HL-60 (cell line): ENCODE data around the gene ADGRA1.

ENCODE experiments used
- DNase-seq, 2 experiments: peaks; one replicate each; pipeline ENCODE4 v3.0.0-alpha.2; 2010 to 2020; ENCODE audit warnings: low read depth in 1 of 2, low spot score in 1 of 2
- H3K27ac ChIP-seq: fragments of 250-450 bp; sonication (Bioruptor Pico); replicated peaks from 2 replicates; pipeline ENCODE4 v1.5.1; 2020; ENCODE audit warnings: mild to moderate bottlenecking, moderate library complexity
- H3K27me3 ChIP-seq: fragments of 250-450 bp; sonication (Bioruptor Pico); 2 replicates; pipeline ENCODE4 v1.5.1; 2021; ENCODE audit warnings: mild to moderate bottlenecking, moderate library complexity; ENCODE audit not compliant: insufficient read depth, poor library complexity, severe bottlenecking
- H3K4me3 ChIP-seq: replicated peaks from 2 replicates; pipeline ENCODE4 v1.5.1; 2011; ENCODE audit warnings: mild to moderate bottlenecking, control low read depth, low read length; ENCODE audit not compliant: insufficient read depth
- GABPA ChIP-seq: IDR thresholded peaks from 2 replicates; pipeline ENCODE4 v1.6.1; 2012; ENCODE audit warnings: low read depth
- POLR2AphosphoS5 ChIP-seq: IDR thresholded peaks from 2 replicates; pipeline ENCODE4 v1.6.1; 2012; ENCODE audit warnings: low read depth
- SPI1 ChIP-seq: IDR thresholded peaks from 2 replicates; pipeline ENCODE4 v1.6.1; 2012; ENCODE audit warnings: low read depth, mild to moderate bottlenecking, borderline replicate concordance
- TF ChIP-seq, protein P1 (sequence below): IDR thresholded peaks from 2 replicates; pipeline ENCODE4 v1.6.1; 2012; ENCODE audit warnings: low read depth; ENCODE audit not compliant: insufficient replicate concordance
- TF ChIP-seq, protein P2 (sequence below): IDR thresholded peaks from one replicate; pipeline ENCODE4 v1.5.1; 2011; ENCODE audit warnings: low read length, control low read depth, inconsistent platforms; ENCODE audit not compliant: insufficient read depth

The ADGRA1 gene

DNA sequence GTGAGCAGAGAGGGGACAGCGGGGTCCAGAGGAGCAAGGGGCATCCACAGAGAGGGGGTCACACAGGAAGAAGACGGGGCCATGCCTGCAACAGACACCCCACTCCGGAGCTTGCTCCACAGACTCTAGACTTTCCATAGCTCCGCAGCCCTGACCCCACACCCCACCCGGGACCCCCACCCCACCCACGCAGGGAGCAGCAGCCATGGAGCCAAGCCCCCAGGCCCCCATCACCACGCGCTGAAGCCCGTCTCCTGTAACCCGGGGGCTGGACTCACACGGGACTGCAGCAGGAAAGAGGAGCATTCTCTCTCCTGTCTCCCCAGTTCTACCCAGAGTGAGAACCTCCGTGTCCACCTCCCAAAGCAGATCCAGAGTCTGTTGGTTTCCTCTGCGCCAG is 38.8 kb upstream of the ADGRA1 start:
- TF ChIP-seq, protein P1, sequence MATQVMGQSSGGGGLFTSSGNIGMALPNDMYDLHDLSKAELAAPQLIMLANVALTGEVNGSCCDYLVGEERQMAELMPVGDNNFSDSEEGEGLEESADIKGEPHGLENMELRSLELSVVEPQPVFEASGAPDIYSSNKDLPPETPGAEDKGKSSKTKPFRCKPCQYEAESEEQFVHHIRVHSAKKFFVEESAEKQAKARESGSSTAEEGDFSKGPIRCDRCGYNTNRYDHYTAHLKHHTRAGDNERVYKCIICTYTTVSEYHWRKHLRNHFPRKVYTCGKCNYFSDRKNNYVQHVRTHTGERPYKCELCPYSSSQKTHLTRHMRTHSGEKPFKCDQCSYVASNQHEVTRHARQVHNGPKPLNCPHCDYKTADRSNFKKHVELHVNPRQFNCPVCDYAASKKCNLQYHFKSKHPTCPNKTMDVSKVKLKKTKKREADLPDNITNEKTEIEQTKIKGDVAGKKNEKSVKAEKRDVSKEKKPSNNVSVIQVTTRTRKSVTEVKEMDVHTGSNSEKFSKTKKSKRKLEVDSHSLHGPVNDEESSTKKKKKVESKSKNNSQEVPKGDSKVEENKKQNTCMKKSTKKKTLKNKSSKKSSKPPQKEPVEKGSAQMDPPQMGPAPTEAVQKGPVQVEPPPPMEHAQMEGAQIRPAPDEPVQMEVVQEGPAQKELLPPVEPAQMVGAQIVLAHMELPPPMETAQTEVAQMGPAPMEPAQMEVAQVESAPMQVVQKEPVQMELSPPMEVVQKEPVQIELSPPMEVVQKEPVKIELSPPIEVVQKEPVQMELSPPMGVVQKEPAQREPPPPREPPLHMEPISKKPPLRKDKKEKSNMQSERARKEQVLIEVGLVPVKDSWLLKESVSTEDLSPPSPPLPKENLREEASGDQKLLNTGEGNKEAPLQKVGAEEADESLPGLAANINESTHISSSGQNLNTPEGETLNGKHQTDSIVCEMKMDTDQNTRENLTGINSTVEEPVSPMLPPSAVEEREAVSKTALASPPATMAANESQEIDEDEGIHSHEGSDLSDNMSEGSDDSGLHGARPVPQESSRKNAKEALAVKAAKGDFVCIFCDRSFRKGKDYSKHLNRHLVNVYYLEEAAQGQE, result no peak
- TF ChIP-seq SPI1, result no peak
- TF ChIP-seq GABPA, result no peak
- TF ChIP-seq, protein P2, sequence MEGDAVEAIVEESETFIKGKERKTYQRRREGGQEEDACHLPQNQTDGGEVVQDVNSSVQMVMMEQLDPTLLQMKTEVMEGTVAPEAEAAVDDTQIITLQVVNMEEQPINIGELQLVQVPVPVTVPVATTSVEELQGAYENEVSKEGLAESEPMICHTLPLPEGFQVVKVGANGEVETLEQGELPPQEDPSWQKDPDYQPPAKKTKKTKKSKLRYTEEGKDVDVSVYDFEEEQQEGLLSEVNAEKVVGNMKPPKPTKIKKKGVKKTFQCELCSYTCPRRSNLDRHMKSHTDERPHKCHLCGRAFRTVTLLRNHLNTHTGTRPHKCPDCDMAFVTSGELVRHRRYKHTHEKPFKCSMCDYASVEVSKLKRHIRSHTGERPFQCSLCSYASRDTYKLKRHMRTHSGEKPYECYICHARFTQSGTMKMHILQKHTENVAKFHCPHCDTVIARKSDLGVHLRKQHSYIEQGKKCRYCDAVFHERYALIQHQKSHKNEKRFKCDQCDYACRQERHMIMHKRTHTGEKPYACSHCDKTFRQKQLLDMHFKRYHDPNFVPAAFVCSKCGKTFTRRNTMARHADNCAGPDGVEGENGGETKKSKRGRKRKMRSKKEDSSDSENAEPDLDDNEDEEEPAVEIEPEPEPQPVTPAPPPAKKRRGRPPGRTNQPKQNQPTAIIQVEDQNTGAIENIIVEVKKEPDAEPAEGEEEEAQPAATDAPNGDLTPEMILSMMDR, result no peak
- no peak for TF ChIP-seq POLR2AphosphoS5
- no peak overlapping the region for H3K27ac ChIP-seq
- no peak for DNase-seq
- H3K4me3 ChIP-seq, result no peak overlapping the region
- no peaks in the 10 kb centered on the region for H3K27me3 ChIP-seq

DNA sequence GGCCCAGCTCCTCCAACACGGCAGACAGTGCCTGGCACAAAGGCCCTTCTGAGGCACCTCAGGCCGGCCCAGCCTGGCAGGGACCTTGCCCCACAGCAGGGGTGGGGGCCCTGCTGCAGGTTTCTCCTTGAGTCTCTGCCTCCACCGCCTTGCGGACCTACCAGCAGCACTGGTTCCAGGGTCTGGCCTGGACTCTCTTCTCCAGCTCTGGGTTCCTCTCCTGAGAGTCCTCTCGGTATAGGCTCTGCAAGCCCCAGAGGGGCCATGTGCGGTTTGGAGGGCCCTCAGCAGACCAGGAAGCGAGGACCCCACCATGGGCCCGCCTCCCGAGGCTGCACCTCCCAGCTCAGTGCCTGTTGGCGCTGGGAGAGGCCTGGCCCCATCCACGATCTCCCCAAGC is 38.1 kb upstream of the ADGRA1 start:
- no peak for DNase-seq
- Histone ChIP-seq H3K27ac (no peak overlapping the region), H3K27me3 (no peaks in the 10 kb centered on the region), H3K4me3 (no peak overlapping the region)
- TF ChIP-seq, protein P1, result no peak
- TF ChIP-seq, protein P2, result no peak
- no peak for TF ChIP-seq GABPA
- TF ChIP-seq SPI1, result no peak
- no peak for TF ChIP-seq POLR2AphosphoS5

DNA sequence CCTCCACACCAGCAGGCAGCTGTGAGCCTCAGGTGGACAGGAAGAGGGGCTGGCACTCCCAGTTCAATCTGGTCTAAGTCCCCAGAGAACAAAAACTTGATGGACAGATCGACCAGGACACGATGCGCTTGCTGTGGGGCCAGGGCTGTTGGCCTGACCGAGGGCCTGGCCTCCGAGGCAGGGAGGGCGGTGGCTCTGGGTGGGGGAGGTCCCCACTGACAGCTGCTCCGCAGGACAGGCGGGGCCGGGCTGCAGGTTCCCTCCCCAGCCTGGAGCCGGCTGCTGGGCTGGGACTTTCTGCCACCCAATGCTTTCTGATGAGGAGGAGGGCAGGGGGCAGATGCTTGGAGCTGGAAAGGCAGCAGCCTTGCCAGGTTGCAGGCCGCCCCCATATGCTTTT is 37.4 kb upstream of the ADGRA1 start:
- Histone ChIP-seq H3K4me3 (no peak overlapping the region), H3K27me3 (no peaks in the 10 kb centered on the region), H3K27ac (no peak overlapping the region)
- TF ChIP-seq, protein P1, result no peak
- no peak for TF ChIP-seq SPI1
- no peak for TF ChIP-seq GABPA
- TF ChIP-seq, protein P2, result no peak
- TF ChIP-seq POLR2AphosphoS5, result no peak
- no peak for DNase-seq
